NCI-H2171 (cell line): ENCODE measurements around the gene CHMP3.
"Not testable (repeated sequence)": the region's sequence is repeated elsewhere in the genome, so short reads cannot be mapped to it uniquely, and the experiment has no call there.

ENCODE experiments used
- DNase-seq: peaks from one replicate; lab custom pipeline; 2025; lab: John Stamatoyannopoulos, UW

The CHMP3 gene

DNA sequence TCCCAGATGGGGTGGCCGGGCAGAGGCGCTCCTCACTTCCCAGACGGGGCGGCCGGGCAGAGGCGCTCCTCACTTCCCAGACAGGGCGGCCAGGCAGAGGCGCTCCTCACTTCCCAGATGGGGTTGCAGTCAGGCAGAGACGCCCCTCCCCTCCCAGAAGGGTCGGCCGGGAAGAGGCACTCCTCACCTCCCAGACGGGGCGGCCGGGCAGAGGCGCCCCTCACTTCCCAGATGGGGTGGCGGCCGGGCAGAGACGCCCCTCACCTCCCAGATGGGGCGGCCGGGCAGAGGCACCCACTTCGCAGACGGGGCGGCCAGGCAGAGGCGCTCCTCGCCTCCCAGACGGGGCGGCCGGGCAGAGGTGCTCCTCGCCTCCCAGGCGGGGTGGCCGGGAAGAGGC, 13.8 kb downstream of the CHMP3 start:
- DNase-seq: not testable (repeated sequence)

DNA sequence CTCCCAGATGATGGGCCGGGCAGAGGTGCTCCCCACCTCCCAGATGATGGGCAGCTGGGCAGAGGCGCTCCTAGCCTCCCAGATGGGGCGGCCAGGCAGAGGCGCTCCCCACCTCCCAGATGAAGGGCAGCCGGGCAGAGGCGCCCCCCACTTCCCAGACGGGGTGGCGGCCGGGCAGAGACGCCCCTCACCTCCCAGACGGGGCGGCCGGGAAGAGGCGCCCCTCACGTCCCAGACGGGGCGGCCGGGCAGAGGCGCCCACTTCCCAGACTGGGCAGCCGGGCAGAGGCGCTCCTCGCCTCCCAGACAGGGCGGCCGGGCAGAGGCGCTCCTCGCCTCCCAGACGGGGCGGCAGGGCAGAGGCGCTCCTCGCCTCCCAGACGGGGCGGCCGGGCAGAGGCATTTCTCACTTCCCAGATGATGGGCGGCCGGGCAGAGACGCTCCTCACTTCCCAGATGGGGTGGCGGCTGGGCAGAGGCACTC, 14.3 kb downstream of the CHMP3 start:
- not testable (repeated sequence) for DNase-seq

DNA sequence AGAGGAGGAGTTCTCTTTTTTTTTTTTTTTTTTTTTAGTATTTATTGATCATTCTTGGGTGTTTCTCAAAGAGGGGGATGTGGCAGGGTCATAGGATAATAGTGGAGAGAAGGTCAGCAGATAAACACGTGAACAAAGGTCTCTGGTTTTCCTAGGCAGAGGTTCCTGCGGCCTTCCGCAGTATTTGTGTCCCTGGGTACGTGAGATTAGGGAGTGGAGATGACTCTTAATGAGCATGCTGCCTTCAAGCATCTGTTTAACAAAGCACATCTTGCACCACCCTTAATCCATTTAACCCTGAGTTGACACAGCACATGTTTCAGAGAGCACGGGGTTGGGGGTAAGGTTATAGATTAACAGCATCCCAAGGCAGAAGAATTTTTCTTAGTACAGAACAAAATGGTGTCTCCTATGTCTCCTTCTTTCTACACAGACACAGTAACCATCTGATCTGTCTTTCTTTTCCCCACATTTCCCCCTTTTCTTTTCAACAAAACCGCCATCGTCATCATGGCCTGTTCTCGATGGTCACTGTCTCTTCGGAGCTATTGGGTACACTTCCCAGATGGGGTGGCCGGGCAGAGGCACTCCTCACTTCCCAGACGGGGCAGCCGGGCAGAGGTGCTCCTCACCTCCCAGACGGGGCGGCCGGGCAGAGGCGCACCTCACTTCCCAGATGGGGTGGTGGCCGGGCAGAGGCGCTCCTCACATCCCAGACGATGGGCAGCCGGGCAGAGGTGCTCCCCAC, 14.9 kb downstream of the CHMP3 start:
- not testable (repeated sequence) for DNase-seq

DNA sequence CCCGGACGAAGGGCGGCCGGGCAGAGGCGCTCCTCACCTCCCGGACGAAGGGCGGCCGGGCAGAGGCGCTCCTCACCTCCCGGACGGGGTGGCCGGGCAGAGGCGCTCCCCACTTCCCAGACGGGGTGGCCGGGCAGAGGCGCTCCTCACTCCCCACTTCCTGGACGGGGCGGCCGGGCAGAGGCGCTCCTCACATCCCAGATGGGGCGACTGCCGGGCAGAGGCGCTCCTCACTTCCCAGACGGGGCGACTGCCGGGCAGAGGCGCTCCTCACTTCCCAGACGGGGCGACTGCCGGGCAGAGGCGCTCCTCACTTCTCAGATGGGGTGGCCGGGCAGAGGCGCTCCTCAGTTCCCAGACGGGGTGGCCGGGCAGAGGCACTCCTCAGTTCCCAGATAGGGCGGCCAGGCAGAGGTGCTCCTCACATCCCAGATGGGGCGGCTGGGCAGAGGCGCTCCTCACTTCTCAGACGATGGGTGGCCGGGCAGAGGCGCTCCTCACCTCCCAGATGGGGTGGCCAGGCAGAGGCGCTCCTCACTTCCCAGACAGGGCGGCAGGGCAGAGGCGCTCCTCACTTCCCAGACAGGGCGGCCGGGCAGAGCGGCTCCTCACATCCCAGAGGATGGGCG, 17.8 kb downstream of the CHMP3 start:
- DNase-seq: not testable (repeated sequence)

DNA sequence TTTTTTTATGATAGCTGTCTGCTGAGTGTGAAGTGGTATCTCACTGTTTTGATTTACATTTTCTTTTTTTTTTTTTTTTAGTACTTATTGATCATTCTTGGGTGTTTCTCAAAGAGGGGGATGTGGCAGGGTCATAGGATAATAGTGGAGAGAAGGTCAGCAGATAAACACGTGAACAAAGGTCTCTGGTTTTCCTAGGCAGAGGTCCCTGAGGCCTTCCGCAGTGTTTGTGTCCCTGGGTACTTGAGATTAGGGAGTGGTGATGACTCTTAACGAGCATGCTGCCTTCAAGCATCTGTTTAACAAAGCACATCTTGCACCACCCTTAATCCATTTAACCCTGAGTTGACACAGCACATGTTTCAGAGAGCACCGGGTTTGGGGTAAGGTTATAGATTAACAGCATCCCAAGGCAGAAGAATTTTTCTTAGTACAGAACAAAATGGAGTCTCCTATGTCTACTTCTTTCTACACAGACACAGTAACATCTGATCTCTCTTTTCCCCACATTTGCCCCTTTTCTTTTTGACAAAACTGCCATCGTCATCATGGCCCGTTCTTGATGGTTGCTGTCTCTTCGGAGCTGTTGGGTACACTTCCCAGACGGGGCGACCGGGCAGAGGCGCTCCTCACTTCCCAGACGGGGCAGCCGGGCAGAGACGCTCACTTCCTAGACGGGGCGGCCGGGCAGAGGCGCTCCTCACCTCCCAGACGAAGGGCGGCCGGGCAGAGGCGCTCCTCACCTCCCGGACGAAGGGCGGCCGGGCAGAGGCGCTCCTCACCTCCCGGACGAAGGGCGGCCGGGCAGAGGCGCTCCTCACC, 18.8 kb downstream of the CHMP3 start:
- DNase-seq: not testable (repeated sequence)

DNA sequence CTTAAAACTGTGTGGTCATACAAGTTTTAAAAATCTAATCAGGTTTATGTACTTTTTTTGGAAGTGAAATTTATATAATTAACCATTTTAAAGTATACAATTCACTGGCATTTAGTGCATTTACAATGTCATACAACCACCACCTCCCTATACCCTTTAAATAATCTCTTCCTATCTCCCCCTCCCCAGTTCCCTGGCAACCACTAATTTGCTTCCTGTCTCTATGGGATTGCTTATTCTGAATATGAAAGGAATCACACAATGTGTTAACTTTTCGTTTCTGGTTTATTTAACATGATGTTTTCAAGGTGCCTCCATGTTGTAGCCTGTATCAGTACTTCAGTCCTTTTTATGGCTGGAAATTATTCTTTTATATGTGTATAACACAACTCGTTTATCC, 19.4 kb downstream of the CHMP3 start:
- no peak for DNase-seq

DNA sequence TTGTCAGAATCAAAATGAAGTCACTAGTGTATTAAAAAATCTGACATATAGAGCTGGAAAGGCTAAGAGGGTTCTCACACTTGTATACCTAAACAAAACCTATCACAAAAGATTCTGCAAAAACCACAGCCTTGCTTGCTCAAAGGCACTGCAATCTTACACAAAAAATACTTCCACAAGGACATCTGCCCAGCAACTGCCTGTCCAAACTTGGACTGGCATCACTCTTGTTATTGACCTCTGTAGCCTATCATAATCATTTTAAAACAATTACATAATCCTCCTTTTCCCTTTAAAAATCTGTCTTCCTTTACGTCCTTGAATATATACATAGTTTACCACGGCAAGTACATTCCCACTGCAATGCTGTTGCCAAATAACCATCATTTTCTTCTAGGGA, 19.9 kb downstream of the CHMP3 start:
- no peak for DNase-seq

DNA sequence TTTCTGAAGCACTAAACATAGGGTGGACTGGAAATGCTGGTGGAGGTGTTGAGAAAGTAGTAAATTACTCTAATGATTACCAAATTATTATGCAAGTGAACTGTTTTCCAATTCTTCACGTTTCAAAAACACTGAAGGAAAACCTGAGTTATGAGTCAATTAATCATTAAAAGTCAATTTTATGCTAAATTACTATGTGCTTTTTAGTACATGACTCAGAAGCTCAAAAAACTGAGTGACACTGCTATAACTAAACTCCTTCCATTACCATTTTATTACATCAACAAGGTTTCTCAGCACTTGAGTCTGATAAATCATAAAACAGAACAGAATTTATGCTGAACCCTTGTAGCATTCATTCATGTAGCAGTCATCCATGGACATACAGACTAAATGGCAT, 20.4 kb downstream of the CHMP3 start:
- no peak for DNase-seq

DNA sequence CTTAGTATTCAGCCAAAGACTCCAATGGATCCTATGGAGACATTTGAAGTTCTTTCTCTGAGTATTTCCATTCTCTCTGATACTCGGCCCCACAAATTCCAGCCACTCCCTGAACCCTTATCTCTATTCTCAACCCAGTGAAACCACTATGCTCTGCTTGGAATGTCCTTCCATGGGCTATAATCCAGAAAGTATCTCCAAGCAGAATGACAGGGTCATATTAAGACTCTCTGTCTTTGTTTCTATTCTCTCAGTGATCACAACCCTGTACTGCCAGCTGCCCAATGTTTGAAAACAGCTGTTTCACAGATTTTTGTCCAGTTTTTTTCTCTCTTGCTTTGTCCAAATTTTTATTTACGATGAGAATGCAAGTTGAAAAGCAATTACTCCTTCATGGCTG, 21.9 kb downstream of the CHMP3 start:
- DNase-seq: no peak

DNA sequence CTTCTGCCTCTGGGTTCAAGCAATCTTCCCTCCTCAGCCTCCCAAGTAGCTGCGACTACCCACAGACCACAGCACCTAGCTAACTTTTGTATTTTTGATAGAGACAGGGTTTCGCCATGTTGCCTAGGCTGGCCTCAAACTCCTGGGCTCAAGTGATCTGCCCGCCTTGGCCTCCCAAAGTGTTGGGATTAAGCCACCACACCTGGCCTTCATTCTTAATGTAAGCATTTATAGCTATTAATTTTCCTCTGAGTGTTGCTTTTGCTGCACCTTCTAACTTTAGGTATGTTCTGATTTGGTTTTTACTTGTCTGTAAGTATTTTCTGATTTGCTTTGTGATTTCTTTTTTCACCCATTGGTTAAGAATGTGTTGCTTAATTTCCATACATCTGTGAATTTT, 29.7 kb downstream of the CHMP3 start:
- DNase-seq: no peak

DNA sequence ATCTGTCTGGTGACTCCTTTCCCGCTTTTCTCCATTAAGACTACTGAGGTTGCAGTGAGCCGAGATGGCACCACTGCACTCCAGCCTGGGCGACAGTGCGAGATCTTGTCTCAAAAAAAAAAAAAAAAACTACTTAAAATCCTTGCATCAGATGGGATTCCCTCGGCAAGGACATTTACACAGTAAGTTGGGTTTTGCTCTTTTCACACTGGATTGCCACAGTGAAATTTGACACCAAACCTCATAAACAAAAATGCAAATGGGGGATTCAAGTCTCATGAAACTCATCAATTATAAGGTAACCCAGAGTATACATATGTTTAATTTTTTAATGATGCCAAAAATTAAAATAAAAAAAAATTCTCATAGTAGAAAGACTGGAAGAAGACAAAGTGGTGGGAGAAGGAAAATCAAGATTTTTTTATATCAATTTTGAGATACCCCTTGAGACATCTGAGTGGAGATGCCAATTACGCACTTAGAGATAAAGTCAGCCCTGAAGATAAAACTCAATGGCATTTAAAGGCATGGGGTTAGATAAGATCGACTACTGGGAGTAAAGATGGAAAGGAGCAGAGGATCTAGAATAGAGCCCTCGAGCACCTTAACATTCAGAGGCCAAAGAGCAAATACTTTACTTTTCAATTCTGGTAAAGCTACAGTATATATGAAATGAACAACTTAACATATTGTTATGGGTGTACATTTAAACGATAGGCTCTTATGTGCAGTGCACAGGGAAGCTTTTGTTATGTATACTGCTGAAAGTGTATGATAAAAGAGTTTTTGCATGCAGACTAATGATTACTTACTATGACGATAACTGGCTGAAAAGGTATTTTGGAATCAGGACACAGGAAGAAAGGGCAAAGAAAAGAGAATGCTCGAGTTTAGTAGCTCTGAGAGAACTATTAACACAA, 37.6 kb downstream of the CHMP3 start:
- no peak for DNase-seq

DNA sequence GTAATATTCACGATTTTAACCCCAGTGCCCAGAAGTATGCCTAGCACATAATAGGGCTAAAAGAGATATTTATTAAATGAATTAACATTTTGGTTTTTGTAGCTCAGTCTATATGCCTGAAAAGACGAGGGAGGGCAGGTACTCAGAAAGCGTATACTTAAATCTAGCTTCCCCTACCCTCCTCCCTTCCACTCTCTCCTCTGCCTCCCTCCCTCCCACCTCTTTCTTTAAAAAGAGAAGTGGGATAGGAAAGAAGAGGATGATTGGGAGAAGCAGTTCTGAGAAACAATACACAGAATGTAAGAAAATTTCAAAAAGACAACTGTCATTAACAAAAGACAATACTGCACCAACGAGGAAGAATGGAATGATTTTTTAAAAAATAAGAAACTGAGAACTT, 39.8 kb downstream of the CHMP3 start:
- no peak for DNase-seq

DNA sequence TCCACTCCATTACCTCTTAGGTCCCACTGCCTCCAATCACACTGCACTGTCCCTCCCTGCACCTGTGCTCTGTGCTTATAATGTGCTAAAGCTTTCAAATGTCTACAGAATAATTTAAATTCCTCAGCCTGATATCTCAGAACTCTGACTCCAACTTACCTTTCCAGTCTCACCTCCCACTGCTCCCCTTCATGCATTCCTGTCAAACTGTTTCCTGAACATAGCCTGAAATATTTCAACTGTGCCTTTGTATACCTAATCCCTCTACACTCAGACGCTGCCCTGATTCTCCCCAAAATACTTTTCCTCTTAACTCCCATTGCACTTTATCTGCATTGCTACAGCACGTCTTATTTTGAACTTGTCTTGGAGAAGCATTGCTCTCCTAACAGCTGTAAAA, 40.5 kb downstream of the CHMP3 start:
- DNase-seq: no peak

DNA sequence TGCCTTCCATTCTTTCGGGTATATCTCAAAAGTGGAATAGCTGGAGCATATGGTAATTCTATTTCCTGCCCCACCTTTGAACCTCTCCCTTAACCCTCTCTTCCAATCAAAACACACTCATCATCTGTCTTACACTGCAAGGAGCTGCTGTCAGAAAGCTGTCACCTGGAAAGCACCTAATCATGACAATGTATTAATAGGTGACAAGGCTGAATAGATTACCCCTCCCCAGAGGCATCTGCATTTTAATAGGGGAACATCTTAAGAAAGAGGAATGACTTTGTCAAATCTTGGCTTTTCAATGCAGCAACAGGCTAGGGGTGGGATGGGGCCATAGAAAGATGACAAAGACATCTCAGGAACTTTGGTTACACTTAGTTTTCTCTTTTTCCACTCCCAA, 41.3 kb downstream of the CHMP3 start:
- no peak for DNase-seq

DNA sequence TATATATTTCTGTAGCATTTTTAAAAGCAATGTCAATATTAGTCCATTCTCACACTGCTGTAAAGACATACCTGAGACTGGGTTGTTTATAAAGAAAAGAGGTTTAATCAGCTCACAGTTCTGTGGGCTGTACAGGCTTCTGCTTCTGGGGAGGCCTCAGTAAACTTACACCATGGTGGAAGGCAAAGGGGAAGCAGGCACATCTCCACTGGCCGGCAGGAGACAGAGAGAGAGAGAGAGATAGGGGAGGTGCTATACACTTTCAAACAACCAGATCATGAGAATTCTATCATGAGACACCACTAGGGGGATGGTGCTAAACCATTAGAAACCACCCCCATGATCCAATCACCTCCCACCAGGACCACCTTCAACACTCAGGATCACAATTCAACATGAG, 43.1 kb downstream of the CHMP3 start:
- no peak for DNase-seq

DNA sequence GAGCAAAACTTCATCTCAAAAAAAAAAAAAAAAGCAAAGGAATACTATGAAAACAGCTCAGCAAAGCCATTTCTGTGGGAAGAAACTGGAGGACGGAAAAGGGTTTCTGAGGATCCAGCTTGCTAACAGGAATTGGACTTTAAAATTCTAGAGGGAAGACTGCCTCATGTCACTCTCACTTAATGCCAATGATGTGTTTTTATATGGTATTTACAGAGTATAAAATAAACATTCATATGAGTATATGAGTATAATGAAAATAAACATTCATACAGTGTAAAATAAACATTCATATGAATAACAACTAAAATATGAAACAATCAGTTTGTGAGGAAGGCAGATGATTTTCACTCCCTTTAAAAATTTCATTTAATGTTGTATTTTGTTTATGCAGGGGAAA, 43.9 kb downstream of the CHMP3 start:
- no peak for DNase-seq

DNA sequence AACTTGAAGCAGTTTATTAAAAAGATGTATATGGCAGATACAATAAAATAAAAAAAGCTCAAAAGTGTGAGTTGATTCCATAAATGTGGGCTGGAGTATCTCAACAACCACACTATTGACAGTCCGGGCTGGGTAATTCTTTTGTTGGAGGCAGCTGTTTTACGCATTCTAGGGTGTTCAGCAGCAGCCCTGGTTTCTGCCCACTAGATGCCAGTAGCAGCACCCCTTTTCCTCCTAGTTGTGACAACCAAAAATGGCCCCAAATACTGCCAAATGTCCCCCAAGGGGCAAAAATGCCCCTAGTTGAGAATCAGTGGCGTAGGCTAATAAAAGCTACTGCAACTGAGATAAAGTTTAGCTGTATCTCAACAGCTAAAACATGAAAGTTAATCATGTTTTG, 44.8 kb downstream of the CHMP3 start:
- DNase-seq: no peak

DNA sequence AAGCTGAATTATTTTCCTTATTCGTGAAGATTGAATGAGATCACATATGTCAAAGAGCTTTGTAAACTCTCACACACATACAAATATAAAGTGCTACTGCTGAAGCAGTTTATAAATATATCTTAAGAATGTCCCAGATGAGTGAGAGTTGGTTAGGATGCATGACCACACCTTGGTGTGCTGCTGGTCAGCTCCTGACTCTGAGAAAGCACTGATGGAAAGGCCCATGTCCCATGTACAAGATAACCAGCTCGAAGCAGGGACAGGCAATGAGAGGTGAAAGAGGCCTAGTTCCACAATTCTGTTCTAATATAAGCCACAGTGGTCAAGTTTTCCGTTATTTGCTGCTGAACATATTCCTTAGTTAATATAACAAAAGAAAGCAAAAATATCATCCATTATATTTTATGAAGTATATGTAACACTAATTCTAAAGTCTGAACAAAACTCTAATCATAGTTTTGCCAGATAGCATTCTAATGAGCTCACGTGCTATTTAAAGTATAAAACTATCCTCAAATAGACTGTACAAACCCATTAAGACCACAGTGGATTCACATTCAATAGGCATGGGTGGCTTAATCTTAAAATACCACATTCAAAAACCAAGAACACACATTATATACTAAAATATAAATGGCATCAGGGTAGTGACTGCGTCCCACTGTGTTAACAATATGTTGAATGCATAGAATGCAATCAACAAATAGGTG, 49.1 kb downstream of the CHMP3 start:
- DNase-seq: no peak

DNA sequence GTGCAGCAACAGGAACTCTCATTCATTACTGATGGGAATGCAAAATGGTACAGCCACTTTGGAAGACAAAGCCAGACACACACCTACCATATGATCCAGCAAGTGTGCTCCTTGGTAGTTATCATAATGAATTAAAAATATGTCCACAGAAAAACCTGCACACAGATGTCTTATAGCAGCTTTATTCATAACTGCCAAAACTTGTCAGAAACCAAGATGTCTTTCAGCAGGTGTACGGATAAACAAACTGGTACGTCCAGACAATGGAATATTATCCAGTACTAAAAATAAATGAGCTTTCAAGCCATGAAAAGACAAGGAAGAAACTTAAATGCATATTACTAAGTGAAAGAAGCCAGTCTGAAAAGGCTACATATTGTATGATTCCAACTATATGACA, 50.4 kb downstream of the CHMP3 start:
- DNase-seq: no peak

DNA sequence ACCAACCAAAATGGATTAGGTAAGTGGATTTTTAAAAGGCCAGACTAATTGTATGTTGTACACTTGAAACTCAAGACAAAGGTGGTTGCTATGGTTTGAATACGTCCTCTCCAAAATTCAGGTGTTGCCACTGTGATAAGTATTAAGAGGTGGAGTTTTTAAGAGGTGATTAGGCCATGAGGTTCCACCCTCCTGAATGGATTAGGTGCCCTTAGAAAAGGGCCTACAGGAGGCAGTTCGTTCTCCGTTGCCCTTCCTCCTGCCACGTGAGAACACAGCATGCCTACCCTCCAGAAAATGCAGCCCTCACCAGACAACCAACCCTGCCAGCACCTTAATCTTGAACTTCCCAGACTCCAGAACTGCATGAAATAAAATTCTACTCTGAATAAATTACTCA, 51.2 kb downstream of the CHMP3 start:
- no peak for DNase-seq

DNA sequence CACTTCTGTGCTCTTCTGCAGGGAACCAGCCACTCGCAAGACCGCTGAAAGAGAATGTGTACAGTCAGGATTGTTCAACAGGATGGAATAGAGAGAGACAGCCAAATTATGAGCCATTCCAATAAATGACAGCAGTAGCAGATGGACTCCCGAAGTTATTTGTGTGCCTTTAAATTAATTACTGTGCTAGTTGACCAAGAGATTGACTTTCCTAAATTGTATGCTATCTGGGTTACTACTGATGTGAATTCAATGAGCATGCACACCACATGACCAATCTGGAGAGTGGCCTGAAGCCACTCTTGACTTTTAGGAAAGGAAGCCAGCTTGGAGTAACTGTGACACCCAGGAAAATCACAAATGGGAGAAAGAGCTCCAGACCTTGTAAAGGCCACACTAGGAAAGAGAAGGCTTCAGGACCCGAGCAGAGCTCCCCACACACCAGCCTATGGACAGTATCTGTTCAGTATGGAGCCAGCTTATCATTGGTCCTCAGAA, 52.8 kb downstream of the CHMP3 start:
- DNase-seq: no peak
